T-helper 17 cell (primary cell): ENCODE results near the gene ETV3. TPM values are rescaled to one million over a fixed set of nuclear protein-coding genes. Genes with fewer than 3 reads are reported as not detected.
A peak's percentile ranks its signal among the peaks of the same experiment; 100 is the strongest.
"Not testable (repeated sequence)": the region's sequence is repeated elsewhere in the genome, so short reads cannot be mapped to it uniquely, and the experiment has no call there.

Source experiments
- ATAC-seq: fragments of 150-1000 bp; cut with Tn5 transposase; 2 replicates; pipeline ENCODE4 v1.10.0; 2021; ENCODE audit warnings: mild to moderate bottlenecking, moderate library complexity
- DNase-seq, 3 donors: peaks; one replicate each; pipeline versions ENCODE4 v3.0.0 to v3.0.0-alpha.2; 2020 to 2021
- H3K9me3 ChIP-seq: one replicate; pipeline ENCODE4 v1.7.0; 2013; ENCODE audit warnings: low read length, mild to moderate bottlenecking; ENCODE audit not compliant: control insufficient read depth, poor library complexity, severe bottlenecking
- H3K27ac Mint-ChIP-seq: one replicate; pipeline ENCODE4 v1.8.0; 2022; ENCODE audit warnings: mild to moderate bottlenecking, moderate library complexity, mixed read lengths
- H3K27me3 Mint-ChIP-seq: one replicate; pipeline ENCODE4 v1.8.0; 2022; ENCODE audit warnings: mixed read lengths
- H3K36me3 Mint-ChIP-seq: one replicate; pipeline ENCODE4 v1.8.0; 2022; ENCODE audit warnings: low read depth, mixed read lengths
- H3K4me1 Mint-ChIP-seq: one replicate; pipeline ENCODE4 v1.8.0; 2022; ENCODE audit warnings: mild to moderate bottlenecking, mixed read lengths
- H3K4me3 Mint-ChIP-seq: one replicate; pipeline ENCODE4 v1.8.0; 2022; ENCODE audit warnings: mild to moderate bottlenecking, moderate library complexity, mixed read lengths
- total RNA-seq, 4 donors: library from RNA in 2 of 4; stranded (reverse) in 2 of 4; gene quantifications; one replicate each; pipeline ENCODE4 v1.2.3 and lab custom pipeline; 2022 to 2026

ETV3 gene
- total RNA-seq (10 to 100 TPM; 74.0 to 78.2 TPM), total RNA-seq (lab: John Stamatoyannopoulos, UW) (58.6 to 179 reads per million in 2 donors)

DNA sequence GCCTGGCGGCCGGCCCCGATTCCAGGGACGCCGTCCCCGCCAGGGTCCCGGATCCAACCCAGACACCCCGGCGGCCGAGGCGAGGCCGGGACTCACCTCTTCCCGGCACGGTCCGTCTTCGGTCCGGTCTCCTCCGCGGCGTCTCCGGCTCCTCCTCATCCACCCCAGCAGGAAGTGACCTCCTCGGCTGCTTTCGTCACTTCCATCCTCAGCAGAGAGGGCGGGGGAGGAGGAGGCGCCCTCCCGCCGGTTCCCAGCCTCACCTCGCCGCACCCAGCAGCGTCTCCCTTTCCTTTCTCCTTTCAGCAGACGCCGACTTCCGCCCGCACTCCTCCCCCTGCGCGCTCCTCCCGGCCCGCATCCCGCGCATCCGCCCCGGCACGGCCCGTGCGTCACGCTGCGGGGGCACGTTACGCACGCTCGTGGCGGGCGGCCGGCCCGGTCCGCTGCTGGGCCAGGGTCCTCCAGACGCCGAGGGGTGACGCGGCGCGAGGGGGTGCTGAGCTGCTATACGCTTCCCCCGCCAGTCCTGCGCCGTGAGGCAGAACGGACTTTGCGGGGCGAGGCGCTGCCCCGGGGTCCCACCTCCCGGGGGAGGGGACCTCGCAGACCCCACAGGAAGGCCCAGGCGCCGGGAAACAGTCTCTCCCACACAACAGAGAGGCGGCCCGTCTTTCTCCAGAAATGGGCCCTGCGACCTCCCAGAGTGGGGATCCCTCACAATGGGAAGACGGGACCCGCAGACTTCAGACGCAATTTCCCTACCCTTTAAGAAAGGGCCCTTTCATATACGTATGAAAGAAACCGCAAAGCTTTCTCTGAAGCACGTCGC is at the start of gene ETV3:
Gene ETV3 (minus strand): TSS at position 176 of the 832 bp plus-strand sequence. CDS start 2,043 bp downstream, outside the sequence.
- peak within 1 kb of the TSS; percentile 96 for H3K4me3 Mint-ChIP-seq
- H3K36me3 Mint-ChIP-seq: peaks cover 9% of the 10 kb centered on the region
- no peaks in the 10 kb centered on the region for H3K9me3 ChIP-seq
- ATAC-seq: peak; percentile 79
- no peaks in the 10 kb centered on the region for H3K27me3 Mint-ChIP-seq
- DNase-seq: peak; percentile 70 to 89 (median 85)
- peak within 1 kb of the TSS; percentile 97 for H3K27ac Mint-ChIP-seq
- H3K4me1 Mint-ChIP-seq: peaks cover 52% of the 10 kb centered on the region

DNA sequence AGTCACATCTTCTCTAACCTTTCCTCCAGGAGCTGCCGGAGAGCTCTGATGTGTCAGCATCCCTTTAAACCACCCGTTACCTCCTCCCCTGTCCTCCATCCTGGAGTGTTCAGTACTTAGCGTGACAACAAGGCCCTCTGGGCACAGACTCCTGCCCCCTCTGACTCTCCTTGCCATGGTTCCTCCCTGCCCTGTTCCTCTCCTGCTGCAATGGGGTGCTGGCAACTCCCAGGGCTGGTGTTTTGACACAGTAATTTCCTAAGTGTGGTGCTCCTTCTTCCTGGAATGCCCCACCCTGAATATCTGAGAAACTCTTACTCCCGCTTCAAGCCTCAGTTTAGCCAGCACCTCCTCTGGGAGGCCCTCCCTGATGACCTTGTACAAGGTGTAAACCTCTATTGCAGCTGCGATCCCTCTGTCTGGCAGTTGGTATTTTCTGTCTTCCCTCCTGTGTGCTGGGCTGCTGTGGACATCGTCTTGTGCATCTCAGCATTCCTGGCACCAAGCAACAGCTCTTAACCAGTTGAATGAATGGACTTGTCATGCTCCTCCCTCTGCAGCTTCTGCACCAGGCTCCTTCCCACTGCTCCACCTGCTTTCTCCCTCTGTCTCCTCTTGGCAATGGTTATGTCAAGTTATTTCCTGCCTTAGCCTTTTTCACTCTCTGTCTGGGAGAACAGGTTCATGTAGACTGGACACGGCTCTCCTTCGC is 48.2 kb upstream of the ETV3 start:
- peaks cover 6% of the 10 kb centered on the region for H3K36me3 Mint-ChIP-seq
- H3K4me1 Mint-ChIP-seq: peaks cover 10% of the 10 kb centered on the region
- H3K4me3 Mint-ChIP-seq: no peak overlapping the region
- H3K9me3 ChIP-seq: no peaks in the 10 kb centered on the region
- H3K27me3 Mint-ChIP-seq: peaks cover 82% of the 10 kb centered on the region
- DNase-seq (no peak), ATAC-seq (no peak)
- H3K27ac Mint-ChIP-seq: no peak overlapping the region

DNA sequence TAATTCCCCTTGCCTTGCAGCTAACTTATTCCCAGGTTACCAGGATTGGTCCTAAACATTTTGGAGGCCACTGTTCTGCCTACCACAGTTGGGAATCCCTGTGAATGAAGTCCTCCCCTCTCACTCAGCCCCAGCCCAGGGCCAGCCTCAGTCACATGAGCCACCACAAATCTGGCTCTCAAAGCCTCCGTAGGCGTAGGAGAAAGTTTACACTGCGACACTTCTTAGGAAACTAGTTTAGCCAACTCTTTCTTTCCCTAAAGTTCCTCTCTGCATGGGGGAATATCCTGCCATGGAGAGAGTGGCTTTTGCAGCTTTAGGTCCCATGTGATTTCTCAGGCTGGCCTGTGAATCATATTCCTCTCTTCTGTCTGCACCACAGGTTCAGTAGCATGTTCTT is 45.7 kb upstream of the ETV3 start:
- H3K4me3 Mint-ChIP-seq: no peak overlapping the region
- peaks cover 12% of the 10 kb centered on the region for H3K4me1 Mint-ChIP-seq
- peaks cover 85% of the 10 kb centered on the region for H3K27me3 Mint-ChIP-seq
- no peak overlapping the region for H3K27ac Mint-ChIP-seq
- no peak for DNase-seq
- peaks cover 3% of the 10 kb centered on the region for H3K36me3 Mint-ChIP-seq
- no peaks in the 10 kb centered on the region for H3K9me3 ChIP-seq
- no peak for ATAC-seq

DNA sequence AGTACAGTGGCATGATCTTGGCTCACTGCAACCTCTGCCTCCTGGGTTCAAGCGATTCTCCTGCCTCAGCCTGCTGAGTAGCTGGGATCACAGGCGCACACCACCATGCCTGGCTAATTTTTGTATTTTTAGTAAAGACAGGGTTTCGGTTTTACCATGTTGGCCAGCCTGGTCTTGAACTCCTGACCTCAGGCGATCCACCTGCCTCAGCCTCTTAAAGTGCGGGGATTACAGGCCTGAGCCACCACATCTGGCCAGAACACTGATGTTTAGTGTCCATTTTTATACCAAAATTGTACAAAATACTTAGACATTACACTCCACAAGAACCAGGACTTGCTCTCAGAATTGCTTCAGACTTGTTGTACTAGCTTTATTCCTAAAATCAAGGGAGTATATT is 44.2 kb upstream of the ETV3 start:
- H3K27me3 Mint-ChIP-seq: peaks cover 79% of the 10 kb centered on the region
- H3K9me3 ChIP-seq, DNase-seq, H3K4me1 Mint-ChIP-seq, ATAC-seq, H3K4me3 Mint-ChIP-seq, H3K36me3 Mint-ChIP-seq, H3K27ac Mint-ChIP-seq: not testable (repeated sequence)

DNA sequence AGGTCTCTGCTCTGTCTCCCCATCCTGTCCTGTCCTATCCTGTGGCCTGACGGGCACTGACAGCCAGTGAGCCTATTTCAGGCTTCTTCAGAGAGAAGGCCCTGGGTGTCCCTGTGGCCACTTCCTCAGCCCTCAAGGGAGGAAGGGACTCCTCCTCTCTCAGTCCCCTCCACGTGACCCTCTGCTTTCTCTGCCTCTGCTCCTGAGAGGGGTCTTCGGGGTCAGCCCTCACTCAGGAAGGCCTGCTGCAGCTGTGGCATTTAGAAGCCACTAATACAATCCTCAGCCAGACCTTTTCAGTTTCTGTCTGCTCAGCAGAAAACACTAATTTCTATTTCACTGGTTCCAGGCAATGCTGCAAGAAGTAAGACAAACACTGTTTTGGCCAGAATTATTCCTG is 43.6 kb upstream of the ETV3 start:
- no peaks in the 10 kb centered on the region for H3K9me3 ChIP-seq
- Mint-ChIP-seq H3K27ac (no peak overlapping the region), H3K27me3 (peaks cover 80% of the 10 kb centered on the region), H3K4me3 (no peak overlapping the region), H3K36me3 (peaks cover 4% of the 10 kb centered on the region), H3K4me1 (peaks cover 9% of the 10 kb centered on the region)
- no peak for DNase-seq
- no peak for ATAC-seq

DNA sequence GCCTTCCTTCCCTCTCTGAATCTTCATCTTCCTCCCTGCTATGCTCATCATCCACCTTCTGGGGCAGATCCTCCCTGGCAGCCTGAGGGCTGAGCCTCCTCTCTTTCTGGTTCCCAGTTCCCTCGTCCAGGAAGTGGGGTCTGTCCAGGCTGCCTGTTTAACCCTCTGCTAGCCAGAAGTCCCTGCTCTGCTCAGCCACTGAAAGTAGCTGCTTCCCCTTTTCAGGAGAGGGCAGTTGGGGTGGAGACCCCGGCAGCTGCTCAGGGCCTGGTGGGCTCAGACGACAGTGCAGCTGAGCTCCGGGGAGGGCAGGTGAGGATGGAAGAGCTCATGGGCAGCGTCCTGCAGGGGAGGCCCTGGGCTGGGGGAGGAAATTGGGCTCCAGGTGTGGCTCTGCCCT is 43.1 kb upstream of the ETV3 start:
- H3K27ac Mint-ChIP-seq: no peak overlapping the region
- peaks cover 80% of the 10 kb centered on the region for H3K27me3 Mint-ChIP-seq
- H3K36me3 Mint-ChIP-seq: peaks cover 5% of the 10 kb centered on the region
- H3K4me3 Mint-ChIP-seq: no peak overlapping the region
- no peaks in the 10 kb centered on the region for H3K9me3 ChIP-seq
- peaks cover 6% of the 10 kb centered on the region for H3K4me1 Mint-ChIP-seq
- DNase-seq: no peak
- ATAC-seq: no peak

DNA sequence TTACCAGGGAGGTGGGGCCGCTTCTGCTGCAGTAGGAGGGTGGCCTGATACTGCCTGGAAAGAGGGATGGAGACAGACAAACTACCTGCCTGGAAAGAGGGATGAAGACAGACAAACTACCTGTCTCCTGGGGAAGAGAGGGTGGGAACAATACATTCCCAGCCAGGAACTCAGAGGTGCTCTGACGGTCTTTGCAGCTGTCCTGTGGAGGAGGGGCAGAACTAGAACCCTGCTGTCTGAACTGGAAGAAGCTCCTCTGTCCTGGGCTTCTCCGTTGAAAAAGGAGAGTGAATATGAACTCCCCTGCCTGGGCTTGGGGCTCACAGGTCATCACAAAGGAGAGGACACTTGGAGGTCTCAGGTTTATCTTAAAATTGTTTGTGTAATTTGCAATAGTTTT is 40.3 kb upstream of the ETV3 start:
- Mint-ChIP-seq H3K27me3 (peaks cover 75% of the 10 kb centered on the region), H3K4me3 (no peak overlapping the region), H3K4me1 (peaks cover 6% of the 10 kb centered on the region), H3K27ac (no peak overlapping the region), H3K36me3 (peaks cover 5% of the 10 kb centered on the region)
- H3K9me3 ChIP-seq: no peaks in the 10 kb centered on the region
- DNase-seq: no peak
- no peak for ATAC-seq

DNA sequence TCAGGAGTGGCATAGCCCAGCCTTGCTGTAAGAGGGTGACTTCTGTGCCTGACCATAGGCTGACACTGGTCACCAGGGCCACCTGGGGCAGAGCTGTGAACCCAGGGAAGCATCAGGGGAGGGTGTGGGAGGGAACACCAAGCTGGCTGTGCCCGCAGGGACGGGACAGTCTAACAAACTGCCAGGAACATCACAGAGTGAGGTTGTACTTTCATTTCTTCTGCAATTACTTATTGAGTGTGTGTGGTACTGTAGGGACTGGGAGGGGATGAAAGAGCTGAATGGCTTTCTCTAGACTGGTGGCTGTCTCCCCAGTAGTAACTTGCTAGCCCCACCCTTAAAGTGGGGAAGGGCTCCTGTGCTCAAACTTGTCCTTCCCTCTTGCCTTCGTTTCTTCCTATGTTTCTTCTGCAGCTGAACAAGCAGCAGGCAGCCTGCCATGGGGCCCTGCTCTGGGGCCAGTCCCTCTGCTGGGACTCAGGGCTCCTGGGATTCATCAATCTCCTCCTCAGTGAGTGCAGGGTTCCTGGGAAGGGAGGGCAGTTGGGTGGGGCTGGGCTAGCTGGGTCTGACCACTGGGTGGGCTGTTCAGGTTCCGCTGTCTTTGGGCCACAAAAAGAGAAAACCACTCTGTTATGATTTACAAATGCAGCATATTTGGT is 39.7 kb upstream of the ETV3 start:
- Mint-ChIP-seq H3K36me3 (peaks cover 5% of the 10 kb centered on the region), H3K27me3 (peaks cover 77% of the 10 kb centered on the region), H3K27ac (no peak overlapping the region), H3K4me3 (no peak overlapping the region), H3K4me1 (peaks cover 7% of the 10 kb centered on the region)
- no peaks in the 10 kb centered on the region for H3K9me3 ChIP-seq
- ATAC-seq: no peak
- no peak for DNase-seq

DNA sequence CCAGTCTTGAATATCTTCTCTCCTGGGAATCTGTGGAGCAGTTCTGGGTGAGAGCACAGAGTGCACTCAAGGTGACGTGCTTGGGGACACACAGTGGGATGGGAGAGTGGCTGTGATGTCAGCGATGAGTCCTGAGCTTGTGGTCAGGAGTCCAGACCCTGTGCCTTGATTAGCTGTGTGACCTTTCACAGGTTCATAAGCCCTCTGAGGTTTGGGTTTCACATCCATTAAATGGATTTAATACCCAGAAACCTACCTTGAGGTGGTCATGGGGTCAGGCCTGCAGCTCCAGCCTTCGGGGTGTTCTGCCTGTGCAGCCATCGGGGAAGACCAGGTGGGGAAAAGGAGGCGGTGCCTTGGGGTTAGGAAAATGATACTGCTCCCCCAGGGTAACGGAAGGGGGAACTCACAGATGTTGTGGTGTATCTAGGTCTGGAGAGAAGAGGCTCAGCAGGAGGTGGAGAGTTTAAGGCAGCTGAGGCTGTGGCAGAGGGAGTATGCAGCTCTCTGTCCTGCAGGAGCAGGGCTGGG is 38.5 kb upstream of the ETV3 start:
- H3K9me3 ChIP-seq: no peaks in the 10 kb centered on the region
- H3K4me3 Mint-ChIP-seq: no peak overlapping the region
- DNase-seq (no peak), ATAC-seq (no peak)
- peaks cover 77% of the 10 kb centered on the region for H3K27me3 Mint-ChIP-seq
- no peak overlapping the region for H3K27ac Mint-ChIP-seq
- peaks cover 5% of the 10 kb centered on the region for H3K36me3 Mint-ChIP-seq
- H3K4me1 Mint-ChIP-seq: peaks cover 8% of the 10 kb centered on the region

DNA sequence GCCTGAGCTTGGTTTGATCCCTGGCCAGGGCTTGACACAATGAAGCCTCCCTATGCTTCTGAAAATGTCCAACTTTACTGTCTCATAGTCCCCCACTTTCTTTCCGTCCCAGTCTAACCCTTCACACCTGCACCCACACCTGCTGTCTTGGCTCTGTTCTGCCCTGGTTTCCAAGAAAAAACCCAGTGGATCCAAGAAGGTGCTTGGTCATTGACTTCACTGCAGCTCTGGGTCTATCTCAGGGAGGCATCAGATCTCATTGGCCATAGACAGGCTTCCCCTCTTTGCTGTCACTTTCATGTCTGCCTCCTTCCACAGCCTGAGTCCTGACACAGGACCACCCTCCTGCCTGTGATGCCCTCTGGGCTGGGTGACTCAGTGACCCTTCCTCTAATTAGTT is 37.8 kb upstream of the ETV3 start:
- no peak for ATAC-seq
- peaks cover 5% of the 10 kb centered on the region for H3K36me3 Mint-ChIP-seq

DNA sequence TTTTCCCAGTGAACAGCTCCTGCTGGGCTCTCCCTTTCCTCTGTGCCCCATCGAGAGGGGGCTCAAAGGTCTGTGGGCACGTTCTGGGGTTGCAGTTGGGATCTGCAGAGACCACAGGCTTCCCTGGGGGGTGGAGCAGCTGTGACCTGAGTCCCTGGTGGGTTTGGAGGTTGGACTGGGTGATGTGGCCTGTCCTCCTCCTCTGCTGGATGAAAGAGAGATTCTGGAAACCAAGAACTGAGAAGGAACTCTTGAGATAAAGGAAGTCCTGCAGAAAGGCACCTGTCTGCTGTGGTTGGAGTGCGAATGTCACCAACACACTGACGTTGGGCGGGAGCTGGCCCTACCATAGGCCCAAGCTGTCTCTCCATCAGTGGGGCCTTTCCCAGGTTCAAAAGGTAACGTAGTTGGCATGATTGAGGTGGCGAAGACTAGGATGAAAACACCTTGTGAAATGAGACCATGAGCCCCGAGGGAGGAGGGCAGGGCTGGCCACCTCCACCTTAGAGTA is 35.8 kb upstream of the ETV3 start:
- no peaks in the 10 kb centered on the region for H3K9me3 ChIP-seq
- H3K36me3 Mint-ChIP-seq: peaks cover 2% of the 10 kb centered on the region
- no peak overlapping the region for H3K27ac Mint-ChIP-seq
- DNase-seq (no peak), ATAC-seq (no peak)
- no peak overlapping the region for H3K4me3 Mint-ChIP-seq
- H3K4me1 Mint-ChIP-seq: peaks cover 4% of the 10 kb centered on the region
- H3K27me3 Mint-ChIP-seq: peaks cover 72% of the 10 kb centered on the region

More for the DNA sequence above, 37.8 kb upstream of the ETV3 start:
- Mint-ChIP-seq H3K4me1 (peaks cover 10% of the 10 kb centered on the region), H3K4me3 (no peak overlapping the region), H3K27ac (no peak overlapping the region), H3K27me3 (peaks cover 77% of the 10 kb centered on the region)
- DNase-seq: no peak
- H3K9me3 ChIP-seq: no peaks in the 10 kb centered on the region

DNA sequence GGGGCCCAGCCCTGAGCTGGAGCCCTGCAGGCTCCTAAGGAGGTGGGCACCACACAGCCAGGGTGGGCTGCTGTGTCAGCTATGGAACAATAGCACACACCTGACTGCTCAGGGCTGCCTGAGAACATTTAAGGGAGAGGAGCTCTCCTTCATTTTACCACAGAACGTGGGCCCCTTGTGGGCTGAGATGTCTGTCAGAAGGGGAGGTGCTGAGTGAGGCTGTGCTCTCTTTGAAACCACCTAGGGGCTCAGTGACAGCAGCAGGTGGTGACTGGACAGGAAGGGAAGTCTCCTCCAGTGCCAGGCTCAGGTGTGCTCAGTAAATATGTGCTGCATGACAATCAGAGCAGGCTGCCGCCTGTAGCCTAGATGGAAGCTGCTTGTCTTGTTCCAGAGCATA is 35.0 kb upstream of the ETV3 start:
- H3K27ac Mint-ChIP-seq, ATAC-seq, DNase-seq, H3K36me3 Mint-ChIP-seq, H3K4me1 Mint-ChIP-seq, H3K9me3 ChIP-seq, H3K4me3 Mint-ChIP-seq: not testable (repeated sequence)
- H3K27me3 Mint-ChIP-seq: peaks cover 72% of the 10 kb centered on the region

DNA sequence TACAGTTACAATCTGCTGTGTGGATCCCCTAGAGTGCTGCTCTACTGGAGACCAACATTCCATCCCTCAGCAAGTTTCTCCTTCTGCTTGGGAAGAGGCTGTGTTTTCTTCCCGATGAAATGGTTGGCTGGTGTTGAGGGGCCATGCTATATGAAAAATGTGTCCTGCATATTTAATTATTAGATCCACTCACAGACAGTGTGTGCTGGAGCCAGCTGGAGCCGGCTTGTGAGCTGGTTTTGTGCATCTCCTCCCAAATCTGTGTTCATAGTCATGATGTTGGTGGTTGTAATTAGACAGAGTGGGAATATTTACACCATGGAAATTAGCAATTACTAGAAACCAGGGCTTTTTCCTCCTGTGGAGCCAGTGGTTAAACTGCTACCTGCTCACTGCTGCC is 34.4 kb upstream of the ETV3 start:
- not testable (repeated sequence) for H3K27ac Mint-ChIP-seq, ATAC-seq, H3K4me3 Mint-ChIP-seq, H3K36me3 Mint-ChIP-seq, H3K9me3 ChIP-seq, H3K4me1 Mint-ChIP-seq, DNase-seq
- H3K27me3 Mint-ChIP-seq: peaks cover 71% of the 10 kb centered on the region
